VCaP (cell line): ENCODE data around the gene ROBO2.
"Not testable (repeated sequence)": the region's sequence is repeated elsewhere in the genome, so short reads cannot be mapped to it uniquely, and the experiment has no call there.

Experiments
- H3K27ac ChIP-seq: fragments of 450-650 bp; 2 replicates; pipeline ENCODE4 v1.5.1; 2017
- CTCF ChIP-seq: fragments of 450-650 bp; conservative IDR thresholded peaks from 2 replicates; pipeline ENCODE4 v1.5.1; 2017; ENCODE audit warnings: mild to moderate bottlenecking, moderate library complexity

ROBO2 gene

GRCh38 chr3:77394046-77394445 lies 354.1 kb downstream of the ROBO2 start:
- H3K27ac ChIP-seq: no peak overlapping the region
- TF ChIP-seq CTCF: no peak

- H3K27ac ChIP-seq: no peak overlapping the region
- TF ChIP-seq CTCF: no peak
Measured at GRCh38 chr3:77404871-77405270, 365.0 kb downstream of the ROBO2 start.

GRCh38 chr3:77407441-77407840 lies 367.5 kb downstream of the ROBO2 start:
- TF ChIP-seq CTCF: no peak
- no peak overlapping the region for H3K27ac ChIP-seq

- not testable (repeated sequence) for H3K27ac ChIP-seq
Measured at GRCh38 chr3:77410334-77410733, 370.4 kb downstream of the ROBO2 start.

GRCh38 chr3:77411334-77411733 lies 371.4 kb downstream of the ROBO2 start:
- no peak overlapping the region for H3K27ac ChIP-seq
- TF ChIP-seq CTCF: no peak

- no peak for TF ChIP-seq CTCF
- no peak overlapping the region for H3K27ac ChIP-seq
Measured at GRCh38 chr3:77412021-77412438, 372.1 kb downstream of the ROBO2 start.

GRCh38 chr3:77412584-77412983 lies 372.7 kb downstream of the ROBO2 start:
- H3K27ac ChIP-seq: no peak overlapping the region
- no peak for TF ChIP-seq CTCF

GRCh38 chr3:77414881-77415280 lies 375.0 kb downstream of the ROBO2 start:
- TF ChIP-seq CTCF: no peak
- no peak overlapping the region for H3K27ac ChIP-seq
